AG04450 (cell line): ENCODE data around the gene MUC20. TPM values are rescaled to one million over a fixed set of nuclear protein-coding genes. Genes with fewer than 3 reads are reported as not detected.
"Not testable (repeated sequence)": the region's sequence is repeated elsewhere in the genome, so short reads cannot be mapped to it uniquely, and the experiment has no call there.

Experiments
- CTCF ChIA-PET: fragments of 300-600, 350-600 bp; formaldehyde crosslinking; extraction: SDS; loops from one replicate; lab custom pipeline; 2022; ENCODE audit warnings: antibody characterized with exemption, inconsistent platforms; lab: Charles Lee
- POLR2A ChIA-PET: fragments of 350-600 bp; formaldehyde crosslinking; extraction: SDS; loops from one replicate; lab custom pipeline; 2021; ENCODE audit warnings: antibody characterized with exemption, inconsistent platforms; lab: Yijun Ruan, JAX
- DNase-seq: peaks from one replicate; pipeline ENCODE4 v3.0.0-alpha.2; 2011; ENCODE audit warnings: low read depth, low spot score
- H3K27ac ChIP-seq: one replicate; pipeline ENCODE4 v1.5.1; 2012; ENCODE audit warnings: low read depth, low read length, control low read depth
- H3K27me3 ChIP-seq: one replicate; pipeline ENCODE4 v1.6.0; 2012; ENCODE audit warnings: low read length; ENCODE audit not compliant: control insufficient read depth, insufficient read depth
- H3K4me3 ChIP-seq: 2 replicates; pipeline ENCODE4 v1.5.1; 2011; ENCODE audit warnings: mild to moderate bottlenecking, low read depth, low read length, control low read depth
- H3K9me3 ChIP-seq: 2 replicates; pipeline ENCODE4 v1.5.1; 2012; ENCODE audit warnings: low read length; ENCODE audit not compliant: control insufficient read depth, insufficient read depth
- polyA plus RNA-seq: library from polyadenylated mRNA; depleted of rRNA; stranded (reverse); fragments of >200 nt; gene quantifications from 2 replicates; pipeline ENCODE4 v1.2.3, GENCODE V29; 2011
- TF ChIP-seq, protein P1 (sequence below): IDR thresholded peaks from 2 replicates; pipeline ENCODE4 v1.5.1; 2011; ENCODE audit warnings: low read depth, low read length, control low read depth, inconsistent platforms

The MUC20 gene
- polyA plus RNA-seq, 1 experiment: 0.19 TPM

DNA sequence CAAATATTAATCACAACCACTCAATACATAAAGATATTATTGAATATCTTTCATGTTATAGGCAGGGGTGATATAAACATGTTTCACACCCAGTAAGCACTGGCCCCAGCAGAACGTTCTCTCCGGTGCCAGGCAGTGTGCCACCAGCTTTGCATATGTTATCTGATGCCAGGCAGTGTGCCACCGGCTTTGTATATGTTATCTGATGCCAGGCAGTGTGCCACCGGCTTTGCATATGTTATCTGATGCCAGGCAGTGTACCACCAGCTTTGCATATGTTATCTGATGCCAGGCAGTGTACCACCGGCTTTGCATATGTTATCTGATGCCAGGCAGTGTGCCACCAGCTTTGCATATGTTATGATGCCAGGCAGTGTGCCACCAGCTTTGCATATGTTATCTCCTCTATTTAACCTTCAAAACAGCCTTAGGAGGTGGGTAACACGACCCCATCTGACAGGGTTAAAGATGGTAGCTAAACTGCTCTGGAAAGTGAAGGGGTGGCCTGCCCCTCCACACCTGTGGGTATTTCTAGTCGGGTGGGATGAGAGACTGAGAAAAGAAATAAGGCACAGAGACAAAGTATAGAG is 6.9 kb downstream of the MUC20 start:
- POLR2A ChIA-PET: no interaction called here

DNA sequence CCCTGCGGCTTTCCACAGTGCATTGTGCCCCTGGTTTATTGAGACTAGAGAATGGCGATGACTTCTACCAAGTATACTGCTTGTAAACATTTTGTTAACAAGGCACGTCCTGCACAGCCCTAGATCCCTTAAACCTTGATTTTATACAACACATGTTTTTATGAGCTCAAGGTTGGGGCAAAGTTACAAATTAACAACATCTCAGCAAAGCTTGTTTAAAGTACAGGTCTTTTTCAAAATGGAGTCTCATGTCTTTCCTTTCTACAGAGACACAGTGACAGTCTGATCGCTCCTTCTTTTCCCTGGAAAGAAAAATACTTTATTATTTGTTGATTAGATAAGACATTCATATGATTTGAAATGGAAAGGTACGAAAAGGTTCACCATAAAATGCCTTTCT is 8.0 kb downstream of the MUC20 start:
- POLR2A ChIA-PET, H3K9me3 ChIP-seq, H3K27ac ChIP-seq, CTCF ChIA-PET, H3K4me3 ChIP-seq, DNase-seq: not testable (repeated sequence)
- H3K27me3 ChIP-seq: peaks cover 34% of the 10 kb centered on the region

More for the DNA sequence above, 6.9 kb downstream of the MUC20 start:
- DNase-seq: no peak
- CTCF ChIA-PET: no interaction called here
- TF ChIP-seq, protein P1, sequence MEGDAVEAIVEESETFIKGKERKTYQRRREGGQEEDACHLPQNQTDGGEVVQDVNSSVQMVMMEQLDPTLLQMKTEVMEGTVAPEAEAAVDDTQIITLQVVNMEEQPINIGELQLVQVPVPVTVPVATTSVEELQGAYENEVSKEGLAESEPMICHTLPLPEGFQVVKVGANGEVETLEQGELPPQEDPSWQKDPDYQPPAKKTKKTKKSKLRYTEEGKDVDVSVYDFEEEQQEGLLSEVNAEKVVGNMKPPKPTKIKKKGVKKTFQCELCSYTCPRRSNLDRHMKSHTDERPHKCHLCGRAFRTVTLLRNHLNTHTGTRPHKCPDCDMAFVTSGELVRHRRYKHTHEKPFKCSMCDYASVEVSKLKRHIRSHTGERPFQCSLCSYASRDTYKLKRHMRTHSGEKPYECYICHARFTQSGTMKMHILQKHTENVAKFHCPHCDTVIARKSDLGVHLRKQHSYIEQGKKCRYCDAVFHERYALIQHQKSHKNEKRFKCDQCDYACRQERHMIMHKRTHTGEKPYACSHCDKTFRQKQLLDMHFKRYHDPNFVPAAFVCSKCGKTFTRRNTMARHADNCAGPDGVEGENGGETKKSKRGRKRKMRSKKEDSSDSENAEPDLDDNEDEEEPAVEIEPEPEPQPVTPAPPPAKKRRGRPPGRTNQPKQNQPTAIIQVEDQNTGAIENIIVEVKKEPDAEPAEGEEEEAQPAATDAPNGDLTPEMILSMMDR: no peak
- no peak overlapping the region for H3K27ac ChIP-seq
- H3K4me3 ChIP-seq: no peak overlapping the region
- H3K27me3 ChIP-seq: peaks cover 36% of the 10 kb centered on the region
- no peaks in the 10 kb centered on the region; the same call in 1 of the 2 replicates for H3K9me3 ChIP-seq

DNA sequence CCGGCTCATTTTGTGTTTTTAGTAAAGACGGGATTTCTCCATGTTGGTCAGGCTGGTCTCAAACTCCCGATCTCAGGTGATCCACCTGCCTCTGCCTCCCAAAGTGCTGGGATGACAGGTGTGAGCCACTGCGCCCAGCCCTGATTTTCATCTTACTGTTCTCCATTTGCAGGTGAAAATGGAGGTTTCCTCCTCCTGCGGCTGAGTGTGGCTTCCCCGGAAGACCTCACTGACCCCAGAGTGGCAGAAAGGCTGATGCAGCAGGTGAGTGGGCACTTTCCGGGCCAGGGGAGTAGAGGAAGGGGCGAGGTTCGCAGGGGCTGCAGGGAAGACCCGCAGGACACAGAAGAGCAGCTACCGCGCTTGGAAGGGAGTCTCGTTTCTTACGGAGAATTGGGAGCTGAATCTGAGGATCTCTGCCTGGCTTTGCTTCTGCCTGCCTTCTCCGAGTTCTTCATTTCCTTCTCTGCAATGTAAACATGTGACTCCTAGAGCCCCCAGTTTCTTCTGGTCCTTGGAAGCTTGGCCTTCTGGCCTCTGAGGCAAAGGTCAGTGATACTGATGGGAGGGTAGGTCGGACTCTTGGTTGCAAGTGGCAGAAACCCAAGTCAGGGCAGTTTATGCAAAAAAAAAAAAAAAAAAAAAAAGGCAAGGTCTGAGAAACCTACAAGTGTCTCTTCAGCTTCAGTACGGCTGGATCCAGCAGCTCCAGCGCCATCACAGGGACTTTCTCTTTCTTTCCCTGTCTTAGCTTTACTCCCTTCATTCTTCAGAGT is 8.9 kb downstream of the MUC20 start:
- Histone ChIP-seq H3K27me3 (peaks cover 34% of the 10 kb centered on the region), H3K4me3 (no peak overlapping the region), H3K9me3 (no peaks in the 10 kb centered on the region; the same call in 1 of the 2 replicates), H3K27ac (no peak overlapping the region)
- no peak for DNase-seq
- TF ChIP-seq, protein P1: no peak
- POLR2A ChIA-PET: no interaction called here
- CTCF ChIA-PET: no interaction called here

DNA sequence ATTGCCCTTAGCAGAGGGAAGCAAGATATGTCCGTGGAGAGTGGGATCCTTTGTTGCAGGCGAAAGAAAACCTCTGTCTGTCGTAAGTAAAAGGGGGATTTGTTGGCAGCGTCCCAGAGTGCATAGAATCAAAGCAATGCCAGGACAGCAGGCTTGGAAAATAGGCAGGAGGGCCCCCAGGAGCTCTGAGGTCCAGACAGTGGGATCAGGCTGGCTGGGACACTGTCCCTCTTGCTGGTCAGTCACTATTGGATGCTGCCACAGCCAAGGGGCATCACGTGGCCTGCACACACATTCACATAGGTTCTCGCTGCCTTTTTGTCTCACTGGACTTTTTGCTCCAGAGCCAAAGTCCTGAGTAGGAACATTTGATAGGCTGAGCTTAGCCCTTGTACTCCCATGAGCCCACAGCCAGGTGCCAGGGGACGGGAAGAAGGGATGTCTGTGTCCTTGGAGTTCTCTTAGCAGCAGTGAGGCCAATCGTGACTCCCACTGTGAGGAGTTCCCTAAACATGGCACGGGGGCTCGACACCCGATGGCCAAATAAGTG is 10.7 kb downstream of the MUC20 start:
- ChIA-PET POLR2A (no interaction called here), CTCF (no interaction called here)
- no peak for DNase-seq

DNA sequence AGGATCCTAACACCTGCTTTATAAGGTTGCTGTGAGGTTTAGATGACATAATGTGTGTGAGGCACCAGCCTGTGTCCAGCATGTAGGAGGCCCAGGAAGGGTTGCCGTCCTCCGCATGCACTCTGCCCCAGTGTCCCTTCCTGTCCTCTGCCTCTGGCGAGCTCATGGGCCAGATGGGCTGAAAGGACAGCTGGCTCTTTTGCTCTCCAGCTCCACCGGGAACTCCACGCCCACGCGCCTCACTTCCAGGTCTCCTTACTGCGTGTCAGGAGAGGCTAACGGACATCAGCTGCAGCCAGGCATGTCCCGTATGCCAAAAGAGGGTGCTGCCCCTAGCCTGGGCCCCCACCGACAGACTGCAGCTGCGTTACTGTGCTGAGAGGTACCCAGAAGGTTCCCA is 12.2 kb downstream of the MUC20 start:
- Histone ChIP-seq H3K9me3 (no peaks in the 10 kb centered on the region), H3K4me3 (no peak overlapping the region), H3K27me3 (peaks cover 31% of the 10 kb centered on the region), H3K27ac (no peak overlapping the region)
- POLR2A ChIA-PET: no interaction called here
- DNase-seq: no peak
- CTCF ChIA-PET: no interaction called here
- TF ChIP-seq, protein P1: no peak

More for the DNA sequence above, 10.7 kb downstream of the MUC20 start:
- no peak overlapping the region for H3K27ac ChIP-seq
- H3K9me3 ChIP-seq: no peaks in the 10 kb centered on the region
- peaks cover 35% of the 10 kb centered on the region for H3K27me3 ChIP-seq
- H3K4me3 ChIP-seq: no peak overlapping the region
- TF ChIP-seq, protein P1: no peak
